GM19193 (cell line): Measurements from ENCODE around the gene PRCD.

Source experiments
- POLR2A ChIP-seq: IDR thresholded peaks from 4 replicates; pipeline ENCODE4 v1.6.1; 2011; ENCODE audit not compliant: insufficient read depth, insufficient read length; ENCODE audit errors: extremely low read depth

Gene PRCD

DNA sequence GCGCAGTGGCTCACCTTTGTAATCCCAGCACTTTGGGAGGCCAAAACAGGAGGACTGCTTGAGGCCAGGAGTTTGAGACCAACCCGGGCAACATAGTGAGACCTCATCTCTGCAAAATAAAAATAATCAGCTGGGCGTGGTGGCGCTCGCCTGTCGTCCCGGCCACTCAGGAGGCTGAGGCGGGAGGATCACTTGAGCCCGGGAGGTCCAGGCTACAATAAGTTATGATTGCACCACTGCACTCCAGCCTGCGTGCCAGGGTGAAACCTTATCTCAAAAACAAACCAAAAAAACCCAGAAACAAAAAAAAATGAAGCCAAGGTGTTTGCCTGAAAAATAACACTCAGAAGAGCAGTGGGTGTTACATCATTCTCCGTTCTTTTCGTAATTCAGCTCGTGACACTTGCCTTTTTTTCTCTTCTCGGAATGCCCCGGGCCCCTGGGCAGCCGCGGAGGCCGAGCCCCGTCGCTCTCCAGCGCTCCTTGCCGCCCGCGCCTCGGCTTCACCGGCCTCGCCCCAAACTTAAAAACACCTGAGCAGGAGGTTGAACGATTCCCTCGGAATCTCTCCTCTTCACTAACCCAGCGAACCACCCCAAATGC lies 17.0 kb downstream of the PRCD start:
- no peak for TF ChIP-seq POLR2A

DNA sequence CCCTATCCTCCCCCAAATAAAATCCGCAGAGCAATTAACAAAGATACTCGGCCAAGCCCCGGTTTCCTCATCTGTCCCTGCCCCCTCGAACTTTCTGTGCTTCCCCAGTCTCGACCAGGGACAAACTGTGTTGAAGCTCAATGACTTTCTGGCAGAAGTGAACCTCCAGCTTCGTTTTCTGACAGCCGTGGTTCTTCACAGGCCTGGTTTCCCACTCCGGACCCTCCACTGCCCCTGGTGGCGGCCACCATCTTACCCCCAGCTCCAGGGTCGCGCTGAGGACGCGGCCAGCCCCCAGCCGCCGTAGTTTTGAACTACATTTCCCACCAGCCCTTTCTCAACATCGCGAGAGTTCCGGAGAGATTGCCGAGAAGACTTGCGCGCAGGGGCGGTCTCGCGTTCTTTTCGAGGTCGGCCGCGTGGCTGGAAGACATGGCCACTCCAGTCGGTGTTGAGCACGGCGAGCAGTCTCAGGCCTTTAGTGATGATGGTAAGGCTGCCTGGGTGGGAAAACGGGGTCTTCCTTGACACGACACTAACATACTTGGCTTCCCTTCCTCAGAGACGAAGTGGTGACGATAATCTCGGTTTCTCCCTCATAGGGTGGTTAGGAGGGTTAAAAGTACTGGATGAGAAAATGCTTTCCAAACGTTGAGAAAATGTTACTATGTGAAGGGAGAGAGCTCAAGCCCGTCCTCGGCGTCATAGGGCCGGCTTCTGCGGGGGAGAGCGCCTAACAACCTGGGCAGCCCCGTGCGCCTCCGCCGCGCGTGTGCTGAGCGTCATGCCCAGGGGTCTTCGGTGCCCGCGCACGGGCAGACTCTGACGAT lies 17.7 kb downstream of the PRCD start:
- TF ChIP-seq POLR2A: peak; percentile 97

DNA sequence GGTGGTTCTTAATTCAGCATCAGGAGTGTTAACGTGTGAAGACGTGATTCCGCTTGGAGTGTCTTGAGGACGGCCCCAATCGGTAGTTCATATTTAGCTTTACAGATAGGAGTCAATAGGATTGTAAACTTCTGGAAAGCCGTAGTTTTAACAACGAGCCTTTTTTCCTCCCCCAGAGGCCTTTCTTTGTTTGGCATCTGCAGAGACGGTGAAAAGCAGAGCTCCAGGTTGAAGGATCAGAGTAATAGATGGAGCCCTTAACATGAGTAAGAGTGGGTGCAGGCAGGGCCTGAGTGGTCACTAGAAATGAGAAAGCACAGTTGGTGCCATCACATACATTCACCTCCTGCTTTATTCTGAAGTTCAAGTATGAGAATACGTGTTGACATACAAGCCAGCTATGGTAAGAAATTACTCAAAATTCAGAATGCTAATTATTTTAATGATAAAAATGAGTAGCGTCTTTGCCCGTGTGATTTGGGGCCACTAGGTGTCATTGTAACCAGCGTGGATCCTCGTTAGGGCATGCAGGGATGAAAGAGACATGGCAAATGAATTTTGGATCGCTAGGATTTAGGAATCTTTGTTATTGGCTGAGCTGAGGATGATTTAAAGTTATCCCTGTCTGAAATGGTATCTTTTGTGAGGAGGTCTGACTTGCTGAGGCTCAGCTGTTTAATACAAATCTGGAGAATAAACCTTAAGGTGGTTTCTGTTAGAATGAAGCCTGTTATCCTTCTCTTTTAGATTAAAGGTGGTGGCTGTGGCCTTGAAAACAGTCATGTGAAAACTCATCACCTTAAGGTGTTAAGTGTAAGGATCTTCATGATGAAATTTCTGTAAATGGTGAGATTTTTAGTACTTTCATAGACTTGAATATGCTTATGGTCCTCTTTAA lies 18.6 kb downstream of the PRCD start:
- TF ChIP-seq POLR2A: no peak

DNA sequence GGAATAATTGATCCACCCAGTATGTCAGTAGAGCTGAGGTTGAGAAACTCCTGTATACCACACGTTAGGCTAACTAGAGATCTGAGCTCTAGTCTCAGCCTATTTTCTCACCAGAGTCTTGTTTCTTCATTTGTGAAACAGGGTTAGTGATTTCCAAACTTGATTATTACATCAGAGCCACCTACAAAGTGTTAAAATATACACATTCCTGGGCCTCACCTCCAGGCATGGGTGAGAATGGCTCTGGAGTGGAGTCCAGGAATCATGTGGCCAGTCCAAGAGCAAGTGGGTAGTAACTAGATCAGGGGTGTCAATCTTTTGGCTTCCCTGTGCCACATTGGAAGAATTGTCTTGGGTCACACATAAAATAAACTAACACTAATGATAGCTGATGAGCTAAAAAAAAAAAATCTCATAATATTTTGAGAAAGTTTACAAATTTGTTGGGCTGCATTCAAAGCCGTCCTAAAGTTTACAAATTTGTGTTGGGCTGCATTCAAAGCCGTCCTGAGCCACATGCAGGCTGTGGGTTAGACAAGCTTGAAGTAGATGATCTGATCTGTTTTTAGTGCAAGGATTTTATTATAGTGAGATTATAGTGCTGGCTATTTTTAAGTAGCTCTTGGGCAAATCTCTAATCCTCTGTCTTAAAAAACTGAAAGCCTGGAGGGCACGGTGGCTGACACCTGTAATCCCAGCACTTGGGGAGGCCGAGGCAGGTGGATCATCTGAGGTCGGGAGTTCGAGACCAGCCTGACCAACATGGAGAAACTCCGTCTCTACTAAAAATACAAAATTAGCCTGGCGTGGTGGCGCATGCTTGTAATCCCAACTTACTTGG lies 20.4 kb downstream of the PRCD start:
- no peak for TF ChIP-seq POLR2A

DNA sequence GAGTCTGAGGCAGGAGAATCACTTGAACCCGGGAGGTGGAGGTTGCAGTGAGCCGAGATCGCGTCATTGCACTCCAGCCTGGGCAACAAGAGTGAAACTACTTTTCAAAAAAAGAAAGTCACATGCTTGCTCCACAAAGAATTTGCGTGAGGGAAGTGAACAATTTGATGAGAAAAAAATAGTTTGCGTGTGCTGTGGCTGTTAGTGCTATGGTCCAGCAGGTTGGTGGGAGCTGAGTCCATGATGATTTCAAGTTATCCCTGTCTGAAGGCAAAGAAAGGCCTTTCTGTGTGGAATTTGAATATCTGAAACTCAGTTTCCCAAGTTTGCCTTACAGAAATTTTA lies 21.0 kb downstream of the PRCD start:
- TF ChIP-seq POLR2A: no peak

DNA sequence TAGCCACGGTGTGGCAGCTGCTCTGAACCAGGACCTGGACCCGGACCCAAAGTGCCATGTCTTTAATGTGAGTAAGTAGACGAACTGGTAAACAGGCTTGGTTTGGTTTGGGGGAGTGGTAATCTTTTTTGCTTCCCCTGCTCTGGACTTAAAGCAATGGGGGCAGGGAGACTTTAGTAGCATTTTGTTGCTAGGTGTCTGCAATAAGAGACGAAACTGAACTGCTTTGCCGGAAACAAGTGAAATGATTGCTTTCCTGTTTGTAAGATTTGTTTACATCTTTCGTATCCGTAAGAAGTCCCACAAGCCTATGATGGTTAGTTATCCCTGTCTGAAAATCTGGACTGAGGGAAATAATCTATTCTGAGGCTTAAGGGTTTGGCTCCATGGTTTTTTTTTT lies 21.5 kb downstream of the PRCD start:
- TF ChIP-seq POLR2A: no peak

DNA sequence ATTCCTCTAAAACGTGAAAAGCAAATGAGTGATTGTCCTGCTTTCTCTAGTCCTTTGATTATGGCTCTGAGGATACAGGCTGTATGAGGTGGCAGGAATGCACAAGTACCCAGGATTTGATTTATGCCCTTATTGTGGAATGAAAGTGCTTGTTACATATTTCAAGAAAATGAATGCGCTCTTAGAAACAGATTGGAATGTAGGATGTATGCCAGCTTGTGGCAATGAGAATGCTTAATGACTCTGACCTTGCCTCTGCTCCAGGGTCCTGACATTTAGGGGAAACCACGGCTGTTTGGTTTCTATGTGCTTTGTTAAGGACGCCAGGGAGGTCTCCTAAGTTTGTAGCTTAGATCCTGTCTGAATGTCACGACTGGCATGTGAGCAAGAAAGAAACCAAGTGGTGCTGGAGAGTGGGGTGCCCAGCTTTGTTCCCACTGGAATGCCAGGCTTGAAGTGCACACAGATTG lies 22.0 kb downstream of the PRCD start:
- TF ChIP-seq POLR2A: no peak

DNA sequence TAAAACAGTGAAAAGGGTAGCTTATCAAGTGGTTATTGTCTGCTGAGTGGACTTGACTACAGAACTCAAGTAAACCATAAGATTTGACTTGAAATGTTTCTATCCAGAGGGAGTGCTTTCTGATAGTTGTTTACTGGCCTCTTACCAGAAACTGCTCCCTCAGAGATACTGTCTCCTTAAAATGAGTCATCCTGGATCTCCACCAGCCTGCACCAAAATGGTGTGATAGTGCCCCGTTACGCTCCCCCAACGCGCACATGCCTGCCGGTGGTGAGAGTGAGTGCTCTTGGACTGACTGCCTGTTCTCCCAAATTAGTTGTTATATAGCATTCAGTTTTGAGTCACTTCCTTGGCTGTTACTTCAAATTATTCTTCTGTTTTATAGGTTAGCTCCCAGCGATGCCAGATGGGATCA lies 22.9 kb downstream of the PRCD start:
- TF ChIP-seq POLR2A: no peak

DNA sequence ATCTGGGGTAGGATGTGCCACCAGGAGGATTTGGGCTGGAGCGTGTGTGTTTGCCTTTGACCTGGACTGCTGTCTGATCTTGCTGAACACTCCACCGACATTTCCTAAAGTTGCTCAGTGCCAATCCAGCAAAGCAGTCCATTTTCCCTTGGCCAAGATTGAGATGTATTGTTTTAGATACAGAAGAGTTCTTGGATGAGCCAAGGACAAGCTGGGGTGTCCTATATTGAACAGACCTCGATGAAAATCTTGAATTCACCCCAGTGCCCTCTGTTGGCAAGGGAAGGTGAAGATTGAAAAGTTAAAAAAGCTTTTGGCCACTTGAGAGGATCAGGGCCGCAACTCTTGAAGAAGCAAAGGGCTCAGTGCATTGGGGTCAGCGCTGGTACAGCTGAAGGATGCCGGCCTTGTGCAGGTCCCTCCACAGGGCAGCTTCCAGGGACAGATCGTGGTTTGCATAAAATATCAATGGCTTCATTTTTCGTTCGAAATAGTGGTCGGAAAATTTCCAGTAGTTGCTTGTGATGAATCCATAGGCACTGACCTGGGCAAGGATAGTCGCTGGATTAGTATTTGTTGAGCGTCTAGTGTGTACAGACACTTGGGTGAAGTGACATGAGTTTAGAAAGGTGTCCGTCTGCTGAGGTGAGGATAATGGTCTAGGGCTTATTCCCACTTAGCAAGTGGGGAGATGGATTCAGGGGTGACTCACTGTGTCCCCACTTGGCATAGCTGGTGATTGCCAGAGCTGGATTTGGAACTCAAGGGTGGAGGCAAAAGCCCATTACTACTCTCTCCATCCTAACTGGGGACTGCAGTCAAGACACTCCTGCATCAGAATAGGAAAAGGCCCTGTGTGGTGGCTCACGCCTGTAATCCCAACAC lies 26.1 kb downstream of the PRCD start:
- TF ChIP-seq POLR2A: no peak

DNA sequence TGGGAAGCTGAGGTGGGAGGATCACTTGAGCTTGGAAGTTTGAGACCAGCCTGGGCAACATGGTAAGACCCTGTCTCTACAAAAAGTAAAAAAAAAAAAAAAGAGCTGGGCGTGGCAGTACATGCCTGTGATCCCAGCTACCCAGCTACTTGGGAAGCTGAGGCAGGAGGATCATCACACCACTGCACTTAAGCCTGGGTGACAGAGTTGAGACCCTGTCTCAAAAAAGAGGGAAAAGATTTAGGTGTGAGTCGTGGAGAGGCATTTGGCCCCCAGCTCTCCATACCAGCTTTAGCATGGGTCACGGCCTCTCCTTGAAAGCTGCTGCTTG lies 26.7 kb downstream of the PRCD start:
- TF ChIP-seq POLR2A: no peak

DNA sequence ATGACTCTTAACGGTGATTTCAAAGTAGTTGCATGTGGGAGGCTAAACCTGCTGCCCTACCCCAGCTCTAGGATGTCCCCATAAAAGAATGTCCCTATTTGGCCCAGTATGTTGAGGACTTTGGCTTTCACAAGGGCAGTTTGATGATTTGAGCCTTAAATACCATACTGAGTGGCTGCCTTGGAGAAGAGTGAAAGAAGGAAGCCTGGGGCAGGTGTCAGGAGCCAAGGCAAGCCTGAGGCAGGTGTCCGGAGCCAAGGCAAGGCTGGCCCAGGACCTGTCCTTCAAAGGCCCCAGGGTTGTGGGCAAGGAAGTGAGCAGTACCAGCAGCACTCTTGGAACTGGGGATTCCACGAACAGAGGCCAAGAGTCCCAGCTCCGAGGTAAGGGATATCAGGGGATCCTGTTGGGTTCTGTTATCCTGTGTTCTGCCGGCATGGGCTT lies 27.2 kb downstream of the PRCD start:
- TF ChIP-seq POLR2A: no peak

DNA sequence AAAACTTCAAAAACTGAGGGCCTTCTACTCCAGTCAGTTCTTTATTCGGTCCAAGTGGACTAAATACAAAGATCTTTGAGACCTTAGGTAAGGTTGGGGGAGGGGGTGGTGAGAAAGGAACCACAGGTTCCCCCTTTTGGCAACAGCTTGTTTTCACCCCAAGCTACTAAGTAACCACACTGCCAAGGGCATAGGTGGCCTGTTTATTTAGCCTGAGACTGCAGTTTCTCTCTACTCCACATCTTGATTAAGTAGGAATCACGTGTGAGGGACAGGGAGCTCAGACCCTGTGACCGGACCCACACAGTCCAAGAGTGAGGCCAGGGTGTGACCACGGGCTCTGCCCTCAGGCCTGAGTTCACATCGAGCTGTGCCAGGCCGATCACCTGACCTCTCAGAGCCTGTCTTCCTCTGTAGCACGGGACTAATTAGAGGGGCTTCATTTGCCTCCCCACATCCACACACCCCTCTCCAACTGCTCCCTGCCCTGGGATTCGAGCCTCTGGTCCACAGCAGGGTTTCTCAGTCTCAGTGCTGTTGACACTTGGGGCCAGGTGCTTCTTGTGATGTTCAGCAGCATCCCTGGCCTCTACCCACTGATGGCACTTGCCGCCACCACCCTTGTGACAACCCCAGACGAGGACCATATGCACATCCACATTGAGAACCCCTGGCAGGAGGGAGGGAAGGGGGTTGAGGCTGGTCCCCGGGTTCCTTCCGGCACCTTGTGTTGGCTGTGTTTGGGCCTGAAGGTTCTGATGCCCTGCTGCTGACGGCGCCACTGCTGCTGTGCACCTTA lies 28.0 kb downstream of the PRCD start:
- TF ChIP-seq POLR2A: peak; percentile 24

DNA sequence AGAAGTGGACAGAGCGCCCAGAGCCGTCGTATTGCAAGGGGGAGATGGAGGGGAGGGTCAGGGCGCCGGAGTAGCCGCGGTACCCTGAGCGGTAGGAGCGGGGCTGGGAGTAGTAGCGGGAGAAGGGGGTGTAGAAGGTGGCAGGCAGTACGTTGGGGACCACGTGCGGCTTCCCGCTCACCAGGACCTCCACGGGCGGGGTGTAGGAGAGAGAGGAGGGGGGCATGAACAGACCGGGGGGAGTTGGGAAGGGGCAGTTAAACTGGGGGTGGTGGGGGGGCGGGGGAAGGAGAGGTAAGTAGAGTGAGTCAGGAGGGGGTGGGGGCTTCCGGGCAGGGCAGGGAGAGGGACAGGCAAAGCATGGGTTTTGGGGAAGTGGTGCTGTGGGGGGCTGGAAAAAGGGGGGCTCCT lies 29.0 kb downstream of the PRCD start:
- no peak for TF ChIP-seq POLR2A

DNA sequence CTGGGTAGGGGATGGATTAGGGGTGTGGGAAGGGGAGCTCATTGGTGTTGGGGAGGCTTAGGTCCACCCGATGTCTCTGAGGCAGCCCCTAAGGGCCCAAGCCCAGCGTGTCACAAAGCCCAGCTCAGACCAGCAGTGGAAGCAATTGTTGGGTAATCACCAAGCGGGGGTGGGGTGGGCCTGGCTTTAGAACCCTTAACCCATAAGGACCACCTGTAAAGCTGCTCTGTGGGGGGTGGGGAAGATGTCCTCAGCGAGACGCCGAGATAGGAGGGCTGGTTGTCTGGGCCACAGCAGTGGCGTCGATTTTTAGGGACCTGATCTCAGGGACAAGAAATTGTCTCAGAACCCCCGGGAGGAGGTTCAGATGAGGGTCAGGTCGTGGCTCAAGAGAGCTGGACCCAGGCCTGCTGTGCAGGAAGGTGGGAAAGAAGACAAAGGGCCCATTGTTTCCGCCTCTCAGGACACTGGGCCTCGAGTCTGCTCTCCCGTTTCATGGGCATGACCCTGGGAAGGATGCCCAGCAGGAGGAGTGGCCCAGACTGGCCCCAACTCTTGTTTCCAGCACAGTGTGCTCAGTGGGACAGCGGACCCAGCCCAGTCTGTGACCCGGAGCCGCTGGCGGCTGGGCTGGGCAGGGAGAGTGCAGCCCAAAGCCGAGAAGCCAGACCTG lies 29.9 kb downstream of the PRCD start:
- TF ChIP-seq POLR2A: no peak
